HepG2 (cell line): ENCODE measurements around the gene METTL23. TPM values are rescaled to one million over a fixed set of nuclear protein-coding genes. Genes with fewer than 3 reads are reported as not detected.
A peak's percentile ranks its signal among the peaks of the same experiment; 100 is the strongest.

Source experiments
- CREB3 ChIP-seq: sonication (generic); formaldehyde crosslinking; IDR thresholded peaks from 2 replicates; pipeline ENCODE4 v1.5.0; 2020; ENCODE audit warnings: missing genetic modification reagents
- GATAD1 ChIP-seq: IDR thresholded peaks from 2 replicates; pipeline ENCODE4 v1.6.1; 2016; ENCODE audit warnings: missing genetic modification reagents, missing compliant biosample characterization
- IRF9 ChIP-seq: sonication (generic); formaldehyde crosslinking; IDR thresholded peaks from 2 replicates; pipeline ENCODE4 v1.8.0; 2022; ENCODE audit warnings: missing genetic modification reagents, mild to moderate bottlenecking, borderline replicate concordance
- TBL1XR1 ChIP-seq: fragments of 150-350 bp; IDR thresholded peaks from 2 replicates; pipeline ENCODE4 v1.6.1; 2014; ENCODE audit warnings: borderline replicate concordance, low read length; ENCODE audit not compliant: partially characterized antibody
- ZBTB4 ChIP-seq: sonication (generic); formaldehyde crosslinking; IDR thresholded peaks from 2 replicates; pipeline ENCODE4 v1.4.0; 2020; ENCODE audit warnings: missing genetic modification reagents, mild to moderate bottlenecking, borderline replicate concordance
- ZFP41 ChIP-seq: sonication (generic); formaldehyde crosslinking; IDR thresholded peaks from 2 replicates; pipeline ENCODE4 v1.4.0; 2020; ENCODE audit warnings: mild to moderate bottlenecking, missing genetic modification reagents, borderline replicate concordance
- ZHX2 ChIP-seq, 2 experiments: sonication (generic) in 1 of 2; formaldehyde crosslinking in 1 of 2; IDR thresholded peaks; 2 replicates each; pipeline versions ENCODE4 v1.6.1 to v1.9.0; 2014 to 2022; ENCODE audit warnings: antibody characterized with exemption in 1 of 2, borderline replicate concordance in 1 of 2, inconsistent platforms in 1 of 2, low read depth in 1 of 2, missing genetic modification reagents in 1 of 2
- ZNF550 ChIP-seq: sonication (generic); formaldehyde crosslinking; IDR thresholded peaks from 2 replicates; pipeline ENCODE4 v1.4.0; 2020; ENCODE audit warnings: mild to moderate bottlenecking, missing genetic modification reagents, borderline replicate concordance
- polyA plus RNA-seq, 8 experiments: library from polyadenylated mRNA; depleted of rRNA in 3 of 8; stranded (reverse) in 7 of 8; unstranded in 1 of 8; fragments of >200 nt; fragmentation: Illumina TruSeq in 4 of 8; extraction: Trizol in 4 of 8; gene quantifications; 2 replicates each; pipeline versions ENCODE4 v1.2.1 to v1.2.3, GENCODE V29; 2011 to 2016; ENCODE audit warnings: low read depth in 4 of 8, missing spikeins in 1 of 8, mixed read lengths in 1 of 8; ENCODE audit not compliant: insufficient read depth in 1 of 8
- total RNA-seq, 5 experiments: library from RNA; depleted of rRNA; stranded (reverse); fragments of >200 nt; fragmentation: Illumina TruSeq; extraction: Trizol; gene quantifications; 2 replicates each; pipeline ENCODE4 v1.2.3, GENCODE V29; 2016; ENCODE audit warnings: low read depth in 1 of 5

Gene METTL23
- total and polyA plus RNA-seq, 2 of the 13 experiments (the other 11 are each of a cell fraction or from before 2014, with no cell fraction given) = 39.9 to 104 TPM

- TF ChIP-seq ZHX2 (IDR thresholded peaks at IDR 0.05; ENCODE audit: low read depth) (0 out of 2 replicates have a peak, but pooled peaks have one; percentile 20), ZHX2 (CRISPR knock-in tag; IDR thresholded peaks at IDR 0.05; ENCODE audit: borderline replicate concordance) (no peak), GATAD1 (no peak; the same call in 1 of the 2 replicates), TBL1XR1 (no peak), ZNF550 (CRISPR knock-in tag) (no peak), ZFP41 (no peak), ZBTB4 (CRISPR knock-in tag) (peak; percentile 68; the same call in 1 of the 2 replicates), CREB3 (CRISPR knock-in tag) (no peak), IRF9 (peak; percentile 63; the same call in 1 of the 2 replicates)
These were observed 29.6 kb upstream of the METTL23 start (continued) for GRCh38 chr17:76696763-76697701.
